Measurements from ENCODE around the gene FKBP1C. TPM values are rescaled to one million over a fixed set of nuclear protein-coding genes. Genes with fewer than 3 reads are reported as not detected.

The FKBP1C gene
- total and polyA plus RNA-seq, 2 of the 8 experiments (the other 6 are each of a cell fraction or from before 2014, with no cell fraction given) = 0.74 to 1.0 TPM

DNA sequence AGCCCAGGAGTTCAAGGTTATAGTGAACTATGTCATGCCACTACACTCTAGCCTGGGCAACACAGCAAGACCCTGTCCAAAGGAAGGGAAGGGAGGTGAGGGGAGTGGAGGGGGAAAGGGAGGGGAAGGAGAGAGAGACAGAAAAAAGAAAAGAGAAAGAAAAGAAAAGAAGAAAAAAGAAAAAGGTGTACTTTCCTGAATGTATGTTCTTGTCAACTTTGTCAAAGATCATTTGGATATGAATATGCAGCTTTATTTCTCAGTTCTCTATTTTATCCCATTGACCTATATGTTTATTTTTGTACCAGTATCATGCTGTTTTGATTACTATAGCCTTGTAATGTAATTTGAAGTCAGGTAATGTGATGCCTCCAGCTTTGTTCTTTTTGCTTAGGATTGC, 30.9 kb upstream of the FKBP1C start:
- no peak overlapping the region for H3K4me3 ChIP-seq (ENCODE audit: extremely low read depth in 1 of 4, insufficient read depth in 2 of 4, low read depth in 3 of 4, low read length in 4 of 4)
- no peak overlapping the region for H3K18ac ChIP-seq (ENCODE audit: extremely low read depth, low read length)
- DNase-seq (ENCODE audit: low read depth in 1 of 2, low spot score in 2 of 2) = no peak
- TF ChIP-seq KDM4A (IDR thresholded peaks at IDR 0.05; ENCODE audit: low read depth, low read length, severe bottlenecking) (no peak), SIRT6 (IDR thresholded peaks at IDR 0.05; ENCODE audit: low read length) (no peak), PHF8 (conservative IDR thresholded peaks at IDR 0.05; ENCODE audit: low read depth, low read length) (no peak), RFX5 (IDR thresholded peaks at IDR 0.05; ENCODE audit: borderline replicate concordance, low read depth, low read length) (no peak), CTBP2 (IDR thresholded peaks at IDR 0.05; ENCODE audit: borderline replicate concordance, insufficient read depth, insufficient read length, low read length) (no peak), JUND (IDR thresholded peaks at IDR 0.05; ENCODE audit: low read length) (no peak), JUN (IDR thresholded peaks at IDR 0.05; ENCODE audit: low read depth, low read length) (no peak), TCF12 (IDR thresholded peaks at IDR 0.05; ENCODE audit: low read depth, low read length) (no peak), RAD21 (IDR thresholded peaks at IDR 0.05 in 1 of 2, conservative IDR thresholded peaks at IDR 0.05 in 1 of 2; ENCODE audit: low read depth in 2 of 2, low read length in 2 of 2) (no peak), SUZ12 (IDR thresholded peaks at IDR 0.05; ENCODE audit: low read length) (no peak), TBP (IDR thresholded peaks at IDR 0.05; ENCODE audit: low read depth, low read length) (no peak), POLR2A (IDR thresholded peaks at IDR 0.05; ENCODE audit: control extremely low read depth in 1 of 2, low read depth in 2 of 2, low read length in 2 of 2) (no peak), CBX8 (IDR thresholded peaks at IDR 0.05; ENCODE audit: borderline replicate concordance, low read depth, low read length) (no peak), TAF1 (IDR thresholded peaks at IDR 0.05; ENCODE audit: low read depth, low read length) (no peak), EGR1 (IDR thresholded peaks at IDR 0.05; ENCODE audit: borderline replicate concordance, low read depth, low read length) (no peak)
- TF ChIP-seq, protein P1, sequence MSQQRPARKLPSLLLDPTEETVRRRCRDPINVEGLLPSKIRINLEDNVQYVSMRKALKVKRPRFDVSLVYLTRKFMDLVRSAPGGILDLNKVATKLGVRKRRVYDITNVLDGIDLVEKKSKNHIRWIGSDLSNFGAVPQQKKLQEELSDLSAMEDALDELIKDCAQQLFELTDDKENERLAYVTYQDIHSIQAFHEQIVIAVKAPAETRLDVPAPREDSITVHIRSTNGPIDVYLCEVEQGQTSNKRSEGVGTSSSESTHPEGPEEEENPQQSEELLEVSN (IDR thresholded peaks at IDR 0.05) = no peak
- H2BK12ac ChIP-seq (ENCODE audit: low read depth, low read length) = no peak overlapping the region
- CTCF ChIA-PET (ENCODE audit: partially characterized antibody) = no interaction called here
- no peak overlapping the region for H3K4me2 ChIP-seq (ENCODE audit: insufficient read depth in 1 of 2, low read depth in 2 of 2, low read length in 2 of 2)
- H2AFZ ChIP-seq (ENCODE audit: low read length) = no peak overlapping the region
- no peaks in the 10 kb centered on the region for H3K27me3 ChIP-seq (replicated peaks in 1 of 4; ENCODE audit: control insufficient read depth in 3 of 4, extremely low read depth in 1 of 4, insufficient read depth in 3 of 4, low read length in 3 of 4)
- H3K14ac ChIP-seq (ENCODE audit: insufficient read length) = no peak overlapping the region
- H4K8ac ChIP-seq (ENCODE audit: extremely low read depth, insufficient read depth, low read length) = no peak overlapping the region
- H3K4me1 ChIP-seq (replicated peaks in 1 of 4; ENCODE audit: control insufficient read depth in 3 of 4, insufficient read depth in 4 of 4, low read length in 3 of 4) = no peaks in the 10 kb centered on the region
- H4K20me1 ChIP-seq (replicated peaks in 1 of 2; ENCODE audit: control insufficient read depth in 1 of 2, insufficient read depth in 2 of 2, low read length in 2 of 2) = no peaks in the 10 kb centered on the region
- H3K23me2 ChIP-seq (ENCODE audit: low read depth, low read length) = no peaks in the 10 kb centered on the region
- H3K79me2 ChIP-seq (ENCODE audit: control insufficient read depth in 1 of 2, insufficient read depth in 2 of 2, low read length in 2 of 2) = no peaks in the 10 kb centered on the region
- no peak overlapping the region for H4K91ac ChIP-seq (replicated peaks; ENCODE audit: insufficient read length, low read length)
- H4K5ac ChIP-seq (ENCODE audit: insufficient read length, low read depth, low read length) = no peak overlapping the region
- no peak overlapping the region for H3K9ac ChIP-seq (replicated peaks in 1 of 4; ENCODE audit: extremely low read depth in 1 of 4, low read depth in 3 of 4, low read length in 3 of 4)
- H3K27ac ChIP-seq (ENCODE audit: low read depth, low read length) = no peak overlapping the region
- no peak overlapping the region for H2BK20ac ChIP-seq (ENCODE audit: low read length)
- no peaks in the 10 kb centered on the region for H3K9me3 ChIP-seq (ENCODE audit: insufficient read depth in 2 of 2, low read depth in 1 of 2, low read length in 1 of 2)
- H3K4ac ChIP-seq (replicated peaks; ENCODE audit: insufficient read length, low read depth, low read length) = no peak overlapping the region
- no peaks in the 10 kb centered on the region for H3K79me1 ChIP-seq (ENCODE audit: low read depth, low read length)
- no peak overlapping the region for H2BK15ac ChIP-seq (ENCODE audit: low read length)
- H3K23ac ChIP-seq (ENCODE audit: insufficient read length) = no peak overlapping the region
- H2BK120ac ChIP-seq (replicated peaks; ENCODE audit: low read depth, low read length) = no peak overlapping the region
- no peak overlapping the region for H2AK5ac ChIP-seq (ENCODE audit: low read depth, low read length)
- FAIRE-seq = no peak
- H3K56ac ChIP-seq (replicated peaks; ENCODE audit: insufficient read length, low read depth, low read length) = no peak overlapping the region
- H2BK5ac ChIP-seq (ENCODE audit: low read depth, low read length) = no peak overlapping the region
- H3K36me3 ChIP-seq (ENCODE audit: control insufficient read depth in 2 of 4, insufficient read depth in 4 of 4, low read length in 3 of 4) = no peaks in the 10 kb centered on the region
- POLR2A ChIA-PET (ENCODE audit: partially characterized antibody) = no interaction called here

All from H1 (cell line).